Measurements from ENCODE around the gene TACR1. TPM values are rescaled to one million over a fixed set of nuclear protein-coding genes. Genes with fewer than 3 reads are reported as not detected.

The TACR1 gene
- total and polyA plus RNA-seq, 7 donors, result 0.03 to 0.37 (median 0.13) TPM

DNA sequence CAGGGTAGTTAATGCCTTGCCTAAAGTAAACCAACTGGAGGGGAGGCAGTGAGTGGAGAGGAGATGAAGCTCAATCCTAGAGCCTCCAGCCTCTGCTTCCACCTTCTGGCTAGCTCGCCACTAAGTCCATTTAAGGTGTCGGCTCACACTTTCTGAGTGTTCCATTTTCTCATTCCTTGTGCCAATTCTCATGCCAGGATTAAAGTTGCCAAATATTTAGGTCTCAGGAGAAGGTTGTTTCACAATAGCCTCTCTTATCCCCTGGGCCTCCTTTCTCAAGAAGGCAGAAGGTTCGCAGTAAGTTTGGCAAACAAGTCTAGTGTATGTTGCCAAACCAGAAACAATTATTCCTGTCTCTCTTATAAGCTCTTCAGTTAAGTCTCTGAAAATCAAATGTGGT is 57.2 kb downstream of the TACR1 start:
- Histone ChIP-seq H3K27ac (no peak overlapping the region), H3K4me1 (no peaks in the 10 kb centered on the region), H3K4me3 (no peak overlapping the region), H3K9me3 (no peaks in the 10 kb centered on the region), H3K27me3 (ENCODE audit: insufficient read depth in 3 of 3, low read length in 2 of 3) (no peaks in the 10 kb centered on the region), H3K36me3 (ENCODE audit: insufficient read depth in 1 of 2, low read depth in 1 of 2) (no peaks in the 10 kb centered on the region)
- ATAC-seq (peak in 2 of 4 donors; percentile 31 to 44), DNase-seq (no peak)
- WGBS, 3 donors, result 38 to 62% (median 58%) methylated on average over 3 of the region's 3 CpGs
- TF ChIP-seq, protein P1, sequence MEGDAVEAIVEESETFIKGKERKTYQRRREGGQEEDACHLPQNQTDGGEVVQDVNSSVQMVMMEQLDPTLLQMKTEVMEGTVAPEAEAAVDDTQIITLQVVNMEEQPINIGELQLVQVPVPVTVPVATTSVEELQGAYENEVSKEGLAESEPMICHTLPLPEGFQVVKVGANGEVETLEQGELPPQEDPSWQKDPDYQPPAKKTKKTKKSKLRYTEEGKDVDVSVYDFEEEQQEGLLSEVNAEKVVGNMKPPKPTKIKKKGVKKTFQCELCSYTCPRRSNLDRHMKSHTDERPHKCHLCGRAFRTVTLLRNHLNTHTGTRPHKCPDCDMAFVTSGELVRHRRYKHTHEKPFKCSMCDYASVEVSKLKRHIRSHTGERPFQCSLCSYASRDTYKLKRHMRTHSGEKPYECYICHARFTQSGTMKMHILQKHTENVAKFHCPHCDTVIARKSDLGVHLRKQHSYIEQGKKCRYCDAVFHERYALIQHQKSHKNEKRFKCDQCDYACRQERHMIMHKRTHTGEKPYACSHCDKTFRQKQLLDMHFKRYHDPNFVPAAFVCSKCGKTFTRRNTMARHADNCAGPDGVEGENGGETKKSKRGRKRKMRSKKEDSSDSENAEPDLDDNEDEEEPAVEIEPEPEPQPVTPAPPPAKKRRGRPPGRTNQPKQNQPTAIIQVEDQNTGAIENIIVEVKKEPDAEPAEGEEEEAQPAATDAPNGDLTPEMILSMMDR (IDR thresholded peaks at IDR 0.05), result no peak
- intact Hi-C loops (cut with DNase I), result no loop called here

DNA sequence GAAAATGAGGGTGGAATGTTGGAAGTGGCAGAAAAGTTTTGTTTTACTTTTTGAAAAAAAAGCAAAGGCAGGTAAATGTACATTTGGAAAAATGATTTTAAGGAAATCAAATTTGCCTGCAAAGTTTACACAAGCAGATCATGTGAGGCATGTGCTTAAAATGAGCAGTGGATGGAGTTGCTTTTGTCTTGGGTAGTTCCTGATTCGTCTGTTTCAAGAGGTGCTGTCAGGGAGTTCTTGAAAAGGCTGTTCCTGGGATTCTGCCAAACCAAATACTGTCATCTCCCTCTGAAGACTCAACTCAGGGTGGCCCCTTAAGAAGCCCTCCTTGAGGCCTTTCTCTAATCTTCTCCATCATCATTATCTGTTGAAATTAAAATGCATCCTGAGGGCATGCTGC is 59.0 kb downstream of the TACR1 start:
- intact Hi-C loops (cut with DNase I), result no loop called here
- 60 to 69% (median 69%) methylated on average over 1 of the region's 1 CpG for WGBS, 3 donors

DNA sequence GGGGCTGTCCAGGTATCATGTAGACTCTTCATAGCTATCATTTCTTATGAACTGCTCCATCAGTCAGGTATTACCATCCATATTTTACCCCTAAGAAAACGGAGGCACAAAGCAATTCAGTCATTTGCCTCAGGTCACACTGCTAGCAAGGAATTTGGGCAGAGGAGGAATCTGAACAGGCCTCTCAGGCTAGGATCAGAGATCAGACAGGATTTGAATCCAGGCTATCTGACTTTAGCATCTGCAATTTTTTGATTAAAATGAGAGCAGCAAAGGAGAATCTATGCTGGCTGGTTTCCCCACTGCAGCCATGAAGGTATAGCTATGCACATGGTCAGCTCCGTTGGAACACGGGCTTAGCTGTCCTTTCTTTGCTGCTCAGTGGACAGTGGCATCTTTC is 60.1 kb downstream of the TACR1 start:
- ATAC-seq (no peak), DNase-seq (no peak)
- WGBS, 3 donors, result 82 to 88% (median 82%) methylated on average over 3 of the region's 3 CpGs
- Histone ChIP-seq H3K27me3 (ENCODE audit: insufficient read depth in 3 of 3, low read length in 2 of 3) (no peaks in the 10 kb centered on the region), H3K4me1 (no peaks in the 10 kb centered on the region), H3K36me3 (ENCODE audit: insufficient read depth in 1 of 2, low read depth in 1 of 2) (no peaks in the 10 kb centered on the region), H3K4me3 (no peak overlapping the region), H3K27ac (no peak overlapping the region), H3K9me3 (no peaks in the 10 kb centered on the region)
- intact Hi-C loops (cut with DNase I), result no loop called here
- TF ChIP-seq, protein P1 (IDR thresholded peaks at IDR 0.05), result no peak

More for the DNA sequence above, 59.0 kb downstream of the TACR1 start:
- no peak overlapping the region for H3K4me3 ChIP-seq
- no peak for DNase-seq
- no peaks in the 10 kb centered on the region for H3K4me1 ChIP-seq
- H3K9me3 ChIP-seq, result no peaks in the 10 kb centered on the region
- no peak overlapping the region for H3K27ac ChIP-seq
- TF ChIP-seq, protein P1 (IDR thresholded peaks at IDR 0.05), result no peak
- ATAC-seq, result no peak
- H3K36me3 ChIP-seq (ENCODE audit: insufficient read depth in 1 of 2, low read depth in 1 of 2), result no peaks in the 10 kb centered on the region
- H3K27me3 ChIP-seq (ENCODE audit: insufficient read depth in 3 of 3, low read length in 2 of 3), result no peaks in the 10 kb centered on the region

GRCh38 chr2:75138528-75138927 is 60.8 kb downstream of the TACR1 start:
- no peak for ATAC-seq
- Histone ChIP-seq H3K36me3 (ENCODE audit: insufficient read depth in 1 of 2, low read depth in 1 of 2) (no peaks in the 10 kb centered on the region), H3K27me3 (ENCODE audit: insufficient read depth in 3 of 3, low read length in 2 of 3) (no peaks in the 10 kb centered on the region), H3K4me1 (no peaks in the 10 kb centered on the region), H3K27ac (no peak overlapping the region), H3K4me3 (no peak overlapping the region), H3K9me3 (no peaks in the 10 kb centered on the region)
- WGBS, 3 donors, result 76 to 100% (median 95%) methylated on average over 1 of the region's 1 CpG
- TF ChIP-seq, protein P1 (IDR thresholded peaks at IDR 0.05), result no peak
- intact Hi-C loops (cut with DNase I), result no loop called here
- no peak for DNase-seq

GRCh38 chr2:75135776-75136400 is 63.4 kb downstream of the TACR1 start:
- no peak for ATAC-seq
- Histone ChIP-seq H3K4me3 (no peak overlapping the region), H3K27ac (no peak overlapping the region), H3K27me3 (ENCODE audit: insufficient read depth in 3 of 3, low read length in 2 of 3) (no peaks in the 10 kb centered on the region), H3K36me3 (ENCODE audit: insufficient read depth in 1 of 2, low read depth in 1 of 2) (no peaks in the 10 kb centered on the region), H3K4me1 (no peaks in the 10 kb centered on the region), H3K9me3 (no peaks in the 10 kb centered on the region)
- 45 to 69% (median 48%) methylated on average over 8 of the region's 8 CpGs for WGBS, 3 donors
- no peak for DNase-seq
- intact Hi-C loops (cut with DNase I), result no loop called here
- TF ChIP-seq, protein P1 (IDR thresholded peaks at IDR 0.05), result no peak

All from psoas muscle (tissue), 8 donors.